Sigmoid colon (tissue), 3 donors: ENCODE measurements around the gene SPTLC2.

Experiments used
- POLR2A ChIP-seq, 2 donors: fragments of 450-650 bp; IDR thresholded peaks; one replicate each; pipeline ENCODE4 v1.6.1; 2016; ENCODE audit warnings: antibody characterized with exemption in 2 of 2, mild to moderate bottlenecking in 2 of 2, moderate library complexity in 2 of 2
- TF ChIP-seq, protein P1 (sequence below), 4 experiments: fragments of 450-650 bp in 3 of 4; fragments of 200-600 bp in 1 of 4; IDR thresholded peaks; one replicate each; pipeline ENCODE4 v1.5.1; 2016 to 2019; ENCODE audit warnings: antibody characterized with exemption in 4 of 4, mild to moderate bottlenecking in 3 of 4, moderate library complexity in 2 of 4

GRCh38 chr14:77554207-77554606, 62.2 kb downstream of the SPTLC2 start:
- TF ChIP-seq, protein P1, sequence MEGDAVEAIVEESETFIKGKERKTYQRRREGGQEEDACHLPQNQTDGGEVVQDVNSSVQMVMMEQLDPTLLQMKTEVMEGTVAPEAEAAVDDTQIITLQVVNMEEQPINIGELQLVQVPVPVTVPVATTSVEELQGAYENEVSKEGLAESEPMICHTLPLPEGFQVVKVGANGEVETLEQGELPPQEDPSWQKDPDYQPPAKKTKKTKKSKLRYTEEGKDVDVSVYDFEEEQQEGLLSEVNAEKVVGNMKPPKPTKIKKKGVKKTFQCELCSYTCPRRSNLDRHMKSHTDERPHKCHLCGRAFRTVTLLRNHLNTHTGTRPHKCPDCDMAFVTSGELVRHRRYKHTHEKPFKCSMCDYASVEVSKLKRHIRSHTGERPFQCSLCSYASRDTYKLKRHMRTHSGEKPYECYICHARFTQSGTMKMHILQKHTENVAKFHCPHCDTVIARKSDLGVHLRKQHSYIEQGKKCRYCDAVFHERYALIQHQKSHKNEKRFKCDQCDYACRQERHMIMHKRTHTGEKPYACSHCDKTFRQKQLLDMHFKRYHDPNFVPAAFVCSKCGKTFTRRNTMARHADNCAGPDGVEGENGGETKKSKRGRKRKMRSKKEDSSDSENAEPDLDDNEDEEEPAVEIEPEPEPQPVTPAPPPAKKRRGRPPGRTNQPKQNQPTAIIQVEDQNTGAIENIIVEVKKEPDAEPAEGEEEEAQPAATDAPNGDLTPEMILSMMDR (IDR thresholded peaks at IDR 0.05): no peak
- no peak for TF ChIP-seq POLR2A (IDR thresholded peaks at IDR 0.05)
